ENCODE measurements around the gene CNOT11.
"Not testable (repeated sequence)": the region's sequence is repeated elsewhere in the genome, so short reads cannot be mapped to it uniquely, and the experiment has no call there.

CNOT11 gene

GRCh38 chr2:101244899-101245298 is 7.8 kb upstream of the CNOT11 start:
- not testable (repeated sequence) for H3K27me3 ChIP-seq (ENCODE audit: insufficient read depth, low read length)

DNA sequence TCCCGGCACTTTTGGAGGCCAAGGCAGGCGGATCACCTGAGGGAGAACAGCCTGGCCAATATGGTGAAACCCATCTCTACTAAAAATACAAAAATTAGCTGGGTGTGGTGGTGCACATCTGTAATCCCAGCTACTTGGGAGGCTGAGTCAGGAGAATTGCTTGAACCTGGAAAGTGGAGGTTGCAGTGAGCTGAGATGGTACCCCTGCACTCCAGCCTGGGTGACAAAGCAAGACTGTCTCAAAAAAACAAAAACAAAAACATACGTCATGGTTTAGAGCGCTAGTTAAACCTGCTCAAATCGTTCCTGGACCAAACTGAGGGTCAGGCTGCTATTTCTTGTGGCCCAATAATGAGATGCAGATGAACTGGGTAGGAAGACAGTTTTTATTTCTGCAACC is 7.2 kb upstream of the CNOT11 start:
- not testable (repeated sequence) for H3K36me3 ChIP-seq (ENCODE audit: insufficient read depth, low read length); H3K27me3 ChIP-seq (ENCODE audit: insufficient read depth, low read length); H3F3A ChIP-seq (ENCODE audit: insufficient read depth, low read length); H2AFZ ChIP-seq (ENCODE audit: low read length); H3K79me2 ChIP-seq (ENCODE audit: insufficient read depth, low read length); H3K4me3 ChIP-seq (ENCODE audit: low read depth, low read length, poor library complexity, severe bottlenecking); H3K4me2 ChIP-seq (ENCODE audit: low read length); H3K4me1 ChIP-seq (ENCODE audit: insufficient read depth, low read length, severe bottlenecking); H3K9me2 ChIP-seq (ENCODE audit: low read depth, low read length); H4K20me1 ChIP-seq (ENCODE audit: insufficient read depth, low read length); H3K9me3 ChIP-seq (ENCODE audit: low read length); H3K9ac ChIP-seq (ENCODE audit: low read length); H3K27ac ChIP-seq (ENCODE audit: low read depth, low read length, poor library complexity, severe bottlenecking)

More at GRCh38 chr2:101244899-101245298, 7.8 kb upstream of the CNOT11 start:
- H3K9me2 ChIP-seq (ENCODE audit: low read depth, low read length); H3K4me3 ChIP-seq (ENCODE audit: low read depth, low read length, poor library complexity, severe bottlenecking); H3K27ac ChIP-seq (ENCODE audit: low read depth, low read length, poor library complexity, severe bottlenecking); H3K79me2 ChIP-seq (ENCODE audit: insufficient read depth, low read length); H3K36me3 ChIP-seq (ENCODE audit: insufficient read depth, low read length); H3K9me3 ChIP-seq (ENCODE audit: low read length); H3F3A ChIP-seq (ENCODE audit: insufficient read depth, low read length); H2AFZ ChIP-seq (ENCODE audit: low read length); H3K9ac ChIP-seq (ENCODE audit: low read length); H4K20me1 ChIP-seq (ENCODE audit: insufficient read depth, low read length); H3K4me2 ChIP-seq (ENCODE audit: low read length); H3K4me1 ChIP-seq (ENCODE audit: insufficient read depth, low read length, severe bottlenecking): not testable (repeated sequence)

GRCh38 chr2:101248756-101249155 is 3.9 kb upstream of the CNOT11 start:
- H3K27me3 ChIP-seq (ENCODE audit: insufficient read depth, low read length); H3K27ac ChIP-seq (ENCODE audit: low read depth, low read length, poor library complexity, severe bottlenecking); H3K9ac ChIP-seq (ENCODE audit: low read length); H3K9me2 ChIP-seq (ENCODE audit: low read depth, low read length); H3K36me3 ChIP-seq (ENCODE audit: insufficient read depth, low read length); H3F3A ChIP-seq (ENCODE audit: insufficient read depth, low read length); H2AFZ ChIP-seq (ENCODE audit: low read length); H3K9me3 ChIP-seq (ENCODE audit: low read length); H3K4me3 ChIP-seq (ENCODE audit: low read depth, low read length, poor library complexity, severe bottlenecking); H3K4me2 ChIP-seq (ENCODE audit: low read length); H3K79me2 ChIP-seq (ENCODE audit: insufficient read depth, low read length); H4K20me1 ChIP-seq (ENCODE audit: insufficient read depth, low read length): not testable (repeated sequence)
- peaks cover 13% of the 10 kb centered on the region for H3K4me1 ChIP-seq (ENCODE audit: insufficient read depth, low read length, severe bottlenecking)

GRCh38 chr2:101249826-101250225 is 2.9 kb upstream of the CNOT11 start:
- TF ChIP-seq CTCF (IDR thresholded peaks at IDR 0.05; ENCODE audit: low read length) (no peak), EZH2 (IDR thresholded peaks at IDR 0.05; ENCODE audit: borderline replicate concordance, low read length) (no peak)
- H3F3A ChIP-seq (ENCODE audit: insufficient read depth, low read length): no peaks in the 10 kb centered on the region
- H3K4me3 ChIP-seq (ENCODE audit: low read depth, low read length, poor library complexity, severe bottlenecking): no peak overlapping the region
- no peaks in the 10 kb centered on the region for H4K20me1 ChIP-seq (ENCODE audit: insufficient read depth, low read length)
- H3K4me2 ChIP-seq (ENCODE audit: low read length): no peak overlapping the region
- H3K36me3 ChIP-seq (ENCODE audit: insufficient read depth, low read length): no peaks in the 10 kb centered on the region
- H3K27me3 ChIP-seq (ENCODE audit: insufficient read depth, low read length): no peaks in the 10 kb centered on the region
- H2AFZ ChIP-seq (ENCODE audit: low read length): no peak overlapping the region
- peaks cover 12% of the 10 kb centered on the region for H3K79me2 ChIP-seq (ENCODE audit: insufficient read depth, low read length)
- no peak overlapping the region for H3K27ac ChIP-seq (ENCODE audit: low read depth, low read length, poor library complexity, severe bottlenecking)
- no peaks in the 10 kb centered on the region for H3K9me2 ChIP-seq (ENCODE audit: low read depth, low read length)
- H3K9ac ChIP-seq (ENCODE audit: low read length): no peak overlapping the region
- H3K4me1 ChIP-seq (ENCODE audit: insufficient read depth, low read length, severe bottlenecking): peaks cover 23% of the 10 kb centered on the region
- H3K9me3 ChIP-seq (ENCODE audit: low read length): no peaks in the 10 kb centered on the region

DNA sequence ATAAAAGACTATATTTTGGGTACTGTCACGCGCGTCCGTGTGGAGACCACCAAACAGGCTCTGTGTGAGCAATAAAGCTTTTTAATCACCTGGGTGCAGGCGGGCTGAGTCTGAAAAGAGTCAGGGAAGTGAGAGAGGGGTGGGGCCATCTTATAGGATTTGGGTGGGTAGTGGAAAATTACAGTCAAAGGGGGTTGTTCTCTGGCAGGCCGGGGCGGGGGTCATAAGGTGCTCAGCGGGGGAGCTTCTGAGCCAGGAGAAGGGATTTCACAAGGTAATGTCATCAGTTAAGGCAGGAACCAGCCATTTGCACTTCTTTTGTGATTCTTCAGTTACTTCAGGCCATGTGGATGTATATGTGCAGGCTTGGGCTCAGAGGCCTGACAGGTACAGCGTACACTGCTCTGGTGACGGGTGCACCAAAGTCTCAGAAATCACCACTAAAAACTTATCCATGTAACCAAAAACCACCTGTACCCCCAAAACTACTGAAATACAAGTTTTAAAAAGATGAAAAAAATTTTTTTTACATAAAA is 1.4 kb upstream of the CNOT11 start:
- not testable (repeated sequence) for H3F3A ChIP-seq (ENCODE audit: insufficient read depth, low read length); H3K27me3 ChIP-seq (ENCODE audit: insufficient read depth, low read length); H2AFZ ChIP-seq (ENCODE audit: low read length); H3K9ac ChIP-seq (ENCODE audit: low read length); H3K27ac ChIP-seq (ENCODE audit: low read depth, low read length, poor library complexity, severe bottlenecking); H3K9me2 ChIP-seq (ENCODE audit: low read depth, low read length); H4K20me1 ChIP-seq (ENCODE audit: insufficient read depth, low read length); H3K4me3 ChIP-seq (ENCODE audit: low read depth, low read length, poor library complexity, severe bottlenecking); H3K9me3 ChIP-seq (ENCODE audit: low read length); H3K36me3 ChIP-seq (ENCODE audit: insufficient read depth, low read length)
- Histone ChIP-seq H3K4me1 (ENCODE audit: insufficient read depth, low read length, severe bottlenecking) (peaks cover 23% of the 10 kb centered on the region), H3K79me2 (ENCODE audit: insufficient read depth, low read length) (peaks cover 19% of the 10 kb centered on the region), H3K4me2 (ENCODE audit: low read length) (peak overlapping the region; percentile 75; the same call in 1 of the 2 replicates)
